Superior temporal gyrus (tissue), 1 donor: ENCODE results near the gene PRRX1.

Experiments
- DNase-seq: peaks from one replicate; pipeline ENCODE4 v3.0.0-alpha.2; 2016; ENCODE audit errors: extremely low spot score

Gene PRRX1

GRCh38 chr1:170664093-170664827 is at the start of gene PRRX1:
Gene PRRX1 (plus strand): TSS chr1:170664131. CDS start chr1:170664219, 88 bp downstream.
- DNase-seq, result no peak

GRCh38 chr1:170617591-170618330 is 46.2 kb upstream of the PRRX1 start:
- DNase-seq, result peak; percentile 33

- peak; percentile 59 for DNase-seq
Observed at GRCh38 chr1:170618421-170618820, 45.5 kb upstream of the PRRX1 start.

- peak; percentile 34 for DNase-seq
Observed at GRCh38 chr1:170619241-170620028, 44.5 kb upstream of the PRRX1 start.

GRCh38 chr1:170620164-170620563 is 43.8 kb upstream of the PRRX1 start:
- DNase-seq, result no peak

GRCh38 chr1:170623171-170623570 is 40.8 kb upstream of the PRRX1 start:
- DNase-seq, result no peak

- DNase-seq, result no peak
Observed at GRCh38 chr1:170624146-170624545, 39.8 kb upstream of the PRRX1 start.

GRCh38 chr1:170630977-170631376 is 33.0 kb upstream of the PRRX1 start:
- DNase-seq, result no peak

- DNase-seq, result no peak
Observed at GRCh38 chr1:170634293-170634692, 29.6 kb upstream of the PRRX1 start.

GRCh38 chr1:170634824-170635410 is 29.0 kb upstream of the PRRX1 start:
- no peak for DNase-seq

GRCh38 chr1:170640581-170640980 is 23.4 kb upstream of the PRRX1 start:
- no peak for DNase-seq

GRCh38 chr1:170657275-170657853 is 6.6 kb upstream of the PRRX1 start:
- DNase-seq, result no peak

- no peak for DNase-seq
Observed at GRCh38 chr1:170659399-170660035, 4.4 kb upstream of the PRRX1 start.

- no peak for DNase-seq
Observed at GRCh38 chr1:170660281-170660713, 3.6 kb upstream of the PRRX1 start.

GRCh38 chr1:170660871-170661645 is 2.9 kb upstream of the PRRX1 start:
- no peak for DNase-seq

- DNase-seq, result no peak
Observed at GRCh38 chr1:170661646-170662411, 2.1 kb upstream of the PRRX1 start.

GRCh38 chr1:170662561-170663403 is 1.1 kb upstream of the PRRX1 start:
- DNase-seq, result no peak

GRCh38 chr1:170663404-170664092 is 383 bp upstream of the PRRX1 start:
- no peak for DNase-seq
